Activated naive CD4-positive, alpha-beta T cell treated with anti-CD3 and anti-CD28 coated beads, Interleukin-2, amount 50 U/mL, for 72 hours (primary cell): ENCODE measurements around the gene MED13L. TPM values are rescaled to one million over a fixed set of nuclear protein-coding genes. Genes with fewer than 3 reads are reported as not detected.

ENCODE experiments used
- ATAC-seq, 2 donors: fragments of 150-1000 bp; cut with Tn5 transposase; 2 replicates each; pipeline ENCODE4 v1.10.0; 2021; ENCODE audit warnings: mild to moderate bottlenecking in 2 of 2, moderate library complexity in 2 of 2
- DNase-seq, 2 donors: peaks; one replicate each; pipeline ENCODE4 v3.0.0; 2021 to 2022; ENCODE audit warnings: low spot score in 2 of 2
- H3K27ac Mint-ChIP-seq, 2 donors: one replicate each; pipeline ENCODE4 v1.8.0; 2022; ENCODE audit warnings: mild to moderate bottlenecking in 2 of 2, mixed read lengths in 2 of 2
- H3K36me3 Mint-ChIP-seq, 2 donors: one replicate each; pipeline ENCODE4 v1.8.0; 2022; ENCODE audit warnings: mixed read lengths in 2 of 2
- H3K9me3 Mint-ChIP-seq, 2 donors: one replicate each; pipeline ENCODE4 v1.8.0; 2022; ENCODE audit warnings: mixed read lengths in 2 of 2
- total RNA-seq, 2 donors: library from RNA; stranded (reverse); gene quantifications; one replicate each; pipeline ENCODE4 v1.2.3, GENCODE V29; 2022

The MED13L gene
- total RNA-seq, 2 donors from 2014 or later, result 54.2 to 64.0 TPM

DNA sequence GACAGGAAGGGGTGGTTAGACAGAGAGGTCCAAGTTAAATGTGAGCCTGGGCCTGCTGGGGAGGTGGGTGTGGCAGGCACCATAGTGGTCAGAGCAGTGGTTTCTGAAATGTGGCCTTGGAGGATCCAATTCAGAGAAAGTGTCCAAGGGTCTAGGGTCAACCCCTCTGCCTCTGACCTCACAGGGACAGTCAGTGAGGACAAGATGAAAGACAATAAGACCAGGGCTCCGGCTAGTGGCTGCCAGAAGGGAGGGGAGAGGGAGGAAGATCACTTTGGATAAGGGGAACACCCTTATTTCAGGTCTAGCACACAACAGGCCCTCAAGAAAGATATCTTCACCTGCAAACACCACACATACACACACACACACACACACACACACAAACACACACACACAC lies 335.1 kb downstream of the MED13L start:
- no peak for ATAC-seq
- H3K9me3 Mint-ChIP-seq, result peaks cover 5 to 7% of the 10 kb centered on the region in 2 donors
- H3K27ac Mint-ChIP-seq, result no peak overlapping the region
- no peak for DNase-seq
- H3K36me3 Mint-ChIP-seq, result peaks cover 7 to 9% of the 10 kb centered on the region in 2 donors

DNA sequence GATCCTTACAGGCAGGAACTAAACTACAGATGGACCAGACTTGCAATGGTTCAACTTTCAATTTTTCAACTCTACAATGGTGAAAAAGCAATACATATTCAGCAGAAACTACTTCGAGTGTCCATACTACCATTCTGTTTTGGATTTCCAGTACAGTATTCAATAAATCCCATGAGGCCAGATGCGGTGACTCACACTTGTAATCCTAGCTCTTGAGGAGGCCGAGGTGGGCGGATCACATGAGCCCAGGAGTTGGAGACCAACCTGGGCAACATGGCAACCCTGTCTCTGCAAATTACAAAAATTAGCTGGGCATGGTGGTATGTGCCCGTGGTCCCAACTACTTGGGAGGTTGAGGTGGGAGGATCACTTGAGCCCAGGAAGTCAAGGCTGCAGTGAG lies 336.1 kb downstream of the MED13L start:
- DNase-seq (no peak), ATAC-seq (no peak)
- Mint-ChIP-seq H3K36me3 (peaks cover 7 to 9% of the 10 kb centered on the region in 2 donors), H3K9me3 (peaks cover 5 to 7% of the 10 kb centered on the region in 2 donors), H3K27ac (no peak overlapping the region)

DNA sequence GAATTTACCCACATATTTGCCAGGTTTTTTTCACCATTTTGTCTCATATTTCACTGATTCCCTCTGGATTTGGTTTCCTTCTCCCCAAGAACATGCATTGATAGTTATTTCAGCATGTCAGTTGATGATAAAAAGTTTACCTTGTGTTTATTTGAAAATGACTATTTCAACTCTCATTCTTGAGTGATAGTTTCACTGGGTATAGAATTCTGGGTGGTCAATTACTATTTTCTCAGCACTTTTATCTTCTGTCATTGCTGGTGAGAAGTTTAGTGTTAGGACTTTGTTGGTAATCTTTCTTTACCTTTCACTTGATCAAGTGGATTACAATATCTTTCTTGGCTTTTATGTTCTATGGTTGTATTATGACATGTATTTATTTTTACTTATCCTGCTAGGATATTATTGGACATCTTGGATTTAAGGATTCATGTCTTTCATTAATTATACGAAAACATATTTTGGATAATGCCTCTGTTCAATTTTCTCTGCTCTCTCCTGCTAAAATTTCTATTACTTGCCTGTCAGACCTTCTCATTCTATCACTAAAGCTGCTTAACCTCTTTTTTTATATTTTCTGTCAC lies 338.6 kb downstream of the MED13L start:
- H3K9me3 Mint-ChIP-seq, result peaks cover 5 to 7% of the 10 kb centered on the region in 2 donors
- peaks cover 7 to 9% of the 10 kb centered on the region in 2 donors for H3K36me3 Mint-ChIP-seq
- no peak for ATAC-seq

DNA sequence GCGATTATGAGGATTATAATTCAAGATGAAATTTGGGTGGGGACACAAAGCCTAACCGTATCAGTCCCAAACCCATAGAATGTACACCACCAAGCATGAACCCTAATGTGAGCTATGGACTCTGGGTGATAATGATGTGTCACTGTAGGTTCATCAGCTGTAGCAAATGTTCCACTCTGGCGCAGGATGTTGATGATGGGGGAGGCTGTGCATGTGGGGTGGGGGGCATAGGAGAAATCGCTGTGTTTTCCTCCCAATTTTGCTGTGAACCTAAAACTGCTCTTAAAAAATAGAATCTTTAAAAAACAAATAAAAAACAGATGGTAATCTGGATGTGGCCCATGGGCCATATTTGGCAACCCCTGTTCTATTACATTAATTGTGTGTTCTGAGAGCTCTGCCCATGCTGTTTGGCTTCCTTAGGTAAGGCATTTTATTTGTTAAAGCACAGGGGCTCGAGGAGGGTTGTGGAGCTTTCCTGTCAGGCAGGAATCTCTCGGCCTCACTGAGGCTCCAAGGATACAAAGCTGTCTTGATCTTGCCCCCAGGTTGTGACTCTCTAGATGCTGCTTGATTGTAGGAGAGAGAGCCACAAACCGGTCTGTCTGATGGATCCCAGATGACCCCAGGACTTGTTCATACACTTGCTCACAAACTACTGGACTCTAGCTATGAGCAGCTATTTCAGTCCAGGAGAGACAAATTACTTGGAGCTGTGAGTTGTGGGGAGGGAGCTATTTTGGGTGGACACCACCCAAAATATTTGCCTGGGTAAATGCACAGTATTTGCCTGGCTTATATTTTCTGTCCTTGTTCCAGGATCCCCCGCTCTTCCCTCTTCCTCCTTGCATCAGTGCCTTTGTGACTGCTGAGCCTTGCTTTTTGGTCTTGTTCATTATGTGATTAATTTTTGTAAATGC lies 340.2 kb downstream of the MED13L start:
- no peak overlapping the region for H3K27ac Mint-ChIP-seq
- peaks cover 7 to 9% of the 10 kb centered on the region in 2 donors for H3K36me3 Mint-ChIP-seq
- H3K9me3 Mint-ChIP-seq, result peaks cover 5 to 7% of the 10 kb centered on the region in 2 donors
- ATAC-seq (no peak), DNase-seq (no peak)

More for the DNA sequence above, 338.6 kb downstream of the MED13L start:
- no peak overlapping the region for H3K27ac Mint-ChIP-seq
- no peak for DNase-seq

DNA sequence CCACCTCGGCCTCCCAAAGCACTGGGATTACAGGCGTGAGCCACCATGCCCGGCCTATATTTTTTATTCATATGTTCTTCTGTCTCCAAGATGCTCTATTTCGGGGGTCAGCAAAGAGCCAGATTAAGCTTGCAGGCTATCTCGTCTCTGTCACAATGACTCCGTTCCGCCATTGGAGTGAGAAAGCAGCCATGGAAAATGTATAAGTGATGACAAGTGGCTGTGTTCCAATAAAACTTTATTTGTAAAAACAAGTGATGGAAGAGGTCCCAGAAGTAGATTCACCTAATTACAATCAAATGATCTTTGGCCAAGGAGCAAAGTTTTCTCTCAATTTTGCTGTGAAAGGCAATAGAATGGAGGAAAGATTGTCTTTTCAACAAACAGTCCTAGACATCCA lies 342.6 kb downstream of the MED13L start:
- H3K27ac Mint-ChIP-seq, result no peak overlapping the region
- no peak for ATAC-seq
- no peak for DNase-seq
- H3K36me3 Mint-ChIP-seq, result peaks cover 7 to 9% of the 10 kb centered on the region in 2 donors
- peaks cover 5 to 7% of the 10 kb centered on the region in 2 donors for H3K9me3 Mint-ChIP-seq

DNA sequence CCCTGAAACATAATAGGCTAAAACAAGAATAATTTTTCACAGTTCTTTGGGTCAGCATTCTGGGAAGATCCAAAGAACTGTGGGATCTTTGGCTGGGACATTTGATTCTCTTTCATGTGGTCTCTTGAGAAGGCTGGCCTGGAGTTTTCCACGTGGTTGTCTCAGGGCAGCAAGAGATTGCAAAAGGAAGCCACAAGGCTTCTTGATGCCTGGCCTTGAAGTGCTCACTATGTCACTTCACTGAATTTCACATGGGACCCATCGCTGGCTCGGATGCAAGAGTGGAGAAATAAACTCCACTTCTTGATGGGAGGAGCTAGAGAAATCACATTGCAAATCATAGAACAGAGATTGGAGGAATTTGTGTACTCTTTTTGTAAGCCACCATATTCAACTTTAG lies 343.4 kb downstream of the MED13L start:
- DNase-seq (no peak), ATAC-seq (no peak)
- H3K9me3 Mint-ChIP-seq, result peaks cover 2 to 4% of the 10 kb centered on the region in 2 donors
- H3K27ac Mint-ChIP-seq, result no peak overlapping the region
- peaks cover 5% of the 10 kb centered on the region in 2 donors for H3K36me3 Mint-ChIP-seq

DNA sequence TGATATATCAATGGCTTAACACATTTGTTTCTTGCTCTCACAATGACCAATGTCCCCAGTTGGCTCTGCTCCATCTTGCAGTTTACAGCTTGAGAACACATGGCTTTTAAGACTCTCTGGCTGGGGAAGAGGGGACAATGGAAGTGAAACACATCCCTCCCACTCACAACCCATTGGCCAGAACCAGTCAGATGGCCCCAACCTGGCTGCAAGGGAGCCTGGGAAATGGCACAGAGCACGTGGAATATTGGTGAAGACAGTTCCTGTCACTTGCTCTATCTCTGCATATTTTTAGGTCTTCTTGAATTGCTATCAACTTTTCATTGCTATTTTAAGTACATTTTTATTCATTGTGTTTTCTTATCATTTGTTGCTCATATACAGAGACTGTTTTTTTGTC lies 345.4 kb downstream of the MED13L start:
- Mint-ChIP-seq H3K36me3 (no peaks in the 10 kb centered on the region), H3K9me3 (no peaks in the 10 kb centered on the region), H3K27ac (no peak overlapping the region)
- ATAC-seq (no peak), DNase-seq (no peak)

DNA sequence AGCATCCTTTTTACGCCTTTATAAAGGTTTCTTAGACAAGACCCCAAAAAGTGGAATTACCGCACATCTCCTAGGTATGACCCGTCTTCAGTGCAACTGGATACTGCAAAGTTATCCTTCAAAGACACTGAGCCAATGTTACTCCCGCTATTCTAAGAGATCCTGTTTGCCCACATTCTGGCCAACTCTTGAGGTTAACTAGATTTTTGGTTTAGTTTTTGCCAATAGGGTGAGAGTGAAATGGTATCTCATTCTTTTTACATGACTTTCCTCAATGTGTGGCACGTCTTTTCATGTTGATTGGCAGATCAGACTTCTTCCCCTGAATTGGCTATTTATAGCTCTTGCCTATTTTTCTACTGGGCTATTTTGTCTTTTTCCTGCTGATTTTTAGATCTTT lies 347.2 kb downstream of the MED13L start:
- DNase-seq (no peak), ATAC-seq (no peak)
- H3K27ac Mint-ChIP-seq, result no peak overlapping the region

DNA sequence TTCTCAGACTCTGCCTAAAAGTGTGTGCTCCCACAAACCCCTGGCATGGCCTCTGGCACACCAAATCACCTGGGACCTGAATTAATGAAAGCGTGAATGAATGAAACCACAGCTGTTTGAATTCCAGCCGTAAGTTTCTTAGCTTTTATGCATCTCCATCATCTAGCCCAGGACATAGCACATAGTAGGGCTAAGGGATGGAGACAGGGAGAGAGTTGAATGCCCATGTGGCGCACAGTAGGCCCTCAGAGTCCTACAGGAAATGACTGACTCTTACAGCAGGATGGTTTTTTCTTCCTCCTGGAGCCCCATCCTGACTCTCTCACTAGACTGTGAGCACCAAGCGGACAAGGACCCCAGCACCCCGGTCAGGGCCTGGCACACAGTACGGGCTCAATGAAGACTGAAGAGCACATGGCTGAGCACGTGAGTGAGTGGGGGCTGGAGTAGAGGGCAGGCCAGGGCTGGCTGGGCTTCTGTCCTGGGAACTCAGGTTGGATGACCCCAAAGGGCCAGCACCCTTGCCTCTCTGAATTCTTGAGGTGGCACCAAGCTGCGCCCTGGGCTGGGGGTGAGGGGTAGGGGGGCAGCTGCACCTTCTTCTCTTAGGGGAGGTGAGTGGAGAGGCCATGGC lies 351.3 kb downstream of the MED13L start:
- Mint-ChIP-seq H3K36me3 (peaks cover 6 to 7% of the 10 kb centered on the region in 2 donors), H3K9me3 (peaks cover 0 to 3% of the 10 kb centered on the region in 2 donors), H3K27ac (no peak overlapping the region)
- DNase-seq (no peak), ATAC-seq (no peak)

More for the DNA sequence above, 347.2 kb downstream of the MED13L start:
- Mint-ChIP-seq H3K9me3 (no peaks in the 10 kb centered on the region), H3K36me3 (no peaks in the 10 kb centered on the region)

DNA sequence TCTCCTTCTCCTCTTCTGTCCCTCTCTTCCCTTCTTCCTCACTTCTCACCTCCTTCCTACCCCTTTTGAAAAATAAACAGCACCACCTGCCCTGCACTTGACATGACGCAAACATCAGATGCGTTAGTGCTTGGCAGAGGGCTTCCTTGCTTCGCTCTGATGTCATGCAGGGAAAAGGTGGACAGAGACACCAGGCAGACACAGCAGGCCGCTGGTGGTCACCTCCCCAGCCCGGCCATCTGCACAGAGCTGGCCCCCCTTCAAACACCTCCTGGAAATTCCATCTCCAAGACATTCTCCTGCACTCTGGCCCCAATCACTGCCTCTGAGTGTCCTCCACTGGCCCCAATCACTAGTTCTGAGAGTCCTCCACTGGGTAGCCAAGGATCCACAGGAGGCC lies 353.6 kb downstream of the MED13L start:
- H3K9me3 Mint-ChIP-seq, result peaks cover 0 to 3% of the 10 kb centered on the region in 2 donors
- DNase-seq, result no peak

DNA sequence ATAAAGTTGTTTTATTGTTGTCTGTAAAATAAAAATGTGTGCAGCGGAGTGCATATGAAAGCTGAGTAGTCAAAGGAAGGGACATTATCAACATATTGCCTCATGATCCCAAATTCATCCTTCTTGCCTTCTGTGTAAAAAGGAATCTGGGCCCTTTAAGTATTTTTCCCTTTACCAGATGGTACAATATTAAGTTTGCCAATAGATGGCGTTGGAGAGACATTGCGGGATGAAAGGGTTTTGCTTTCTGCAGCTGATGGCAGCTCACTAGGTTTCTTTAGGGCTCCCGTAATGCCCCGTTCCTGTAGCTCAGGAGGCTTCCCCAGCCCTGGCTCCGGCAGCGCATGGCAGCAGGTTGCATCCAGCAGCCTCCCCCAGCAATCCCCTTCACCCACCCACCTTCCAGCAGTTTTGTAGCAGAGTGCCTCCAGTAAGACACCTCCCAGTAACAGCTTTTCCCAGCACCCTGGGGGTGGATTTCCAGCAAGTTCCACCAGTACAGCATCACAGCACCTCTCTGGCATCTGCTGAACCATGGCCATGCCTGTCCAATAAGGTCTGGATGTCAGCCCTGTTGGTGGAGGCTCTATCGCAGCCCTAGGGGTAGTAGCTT lies 354.4 kb downstream of the MED13L start:
- Mint-ChIP-seq H3K9me3 (peaks cover 0 to 3% of the 10 kb centered on the region in 2 donors), H3K36me3 (peaks cover 6 to 7% of the 10 kb centered on the region in 2 donors), H3K27ac (no peak overlapping the region)
- ATAC-seq (no peak), DNase-seq (no peak)

More for the DNA sequence above, 353.6 kb downstream of the MED13L start:
- Mint-ChIP-seq H3K27ac (no peak overlapping the region), H3K36me3 (peaks cover 6 to 7% of the 10 kb centered on the region in 2 donors)
- no peak for ATAC-seq

DNA sequence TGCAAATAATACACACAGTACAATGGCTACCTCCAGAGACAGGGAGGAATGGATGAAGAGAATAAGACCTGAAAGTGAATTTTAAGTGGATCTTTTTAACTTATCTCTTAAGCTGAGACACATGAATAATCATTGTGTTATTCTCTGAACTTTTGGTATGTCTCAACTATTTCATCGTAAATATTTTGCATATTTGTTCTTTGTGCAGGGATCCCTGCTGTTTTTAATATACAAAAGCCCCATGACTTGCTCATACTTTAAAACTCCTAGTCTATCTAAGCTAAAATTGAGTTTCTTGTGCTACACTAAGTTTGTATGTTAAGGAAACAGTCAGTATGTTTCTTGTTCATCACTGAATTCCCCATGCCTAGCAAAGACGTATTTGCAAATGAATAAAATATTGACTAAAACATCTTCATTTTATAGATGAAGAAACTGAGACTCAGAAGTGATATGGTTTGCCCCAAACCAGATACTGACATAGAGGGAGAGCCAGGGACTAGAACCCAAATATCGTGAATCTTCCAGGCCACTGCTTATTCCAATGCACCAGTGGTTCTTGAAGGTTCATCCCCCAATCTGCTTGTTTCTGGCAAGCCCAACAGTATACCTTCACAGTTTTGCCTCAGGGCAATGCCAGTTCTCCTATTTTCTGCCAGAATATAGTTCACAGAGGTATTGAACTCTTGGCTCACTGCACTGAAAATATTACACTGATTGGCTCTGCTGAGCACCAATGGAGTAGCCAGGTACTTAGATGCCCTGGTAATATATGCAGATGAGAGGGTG lies 356.9 kb downstream of the MED13L start:
- H3K27ac Mint-ChIP-seq, result no peak overlapping the region
- H3K9me3 Mint-ChIP-seq, result peaks cover 0 to 3% of the 10 kb centered on the region in 2 donors
- H3K36me3 Mint-ChIP-seq, result peaks cover 6 to 7% of the 10 kb centered on the region in 2 donors
- no peak for DNase-seq
- no peak for ATAC-seq

DNA sequence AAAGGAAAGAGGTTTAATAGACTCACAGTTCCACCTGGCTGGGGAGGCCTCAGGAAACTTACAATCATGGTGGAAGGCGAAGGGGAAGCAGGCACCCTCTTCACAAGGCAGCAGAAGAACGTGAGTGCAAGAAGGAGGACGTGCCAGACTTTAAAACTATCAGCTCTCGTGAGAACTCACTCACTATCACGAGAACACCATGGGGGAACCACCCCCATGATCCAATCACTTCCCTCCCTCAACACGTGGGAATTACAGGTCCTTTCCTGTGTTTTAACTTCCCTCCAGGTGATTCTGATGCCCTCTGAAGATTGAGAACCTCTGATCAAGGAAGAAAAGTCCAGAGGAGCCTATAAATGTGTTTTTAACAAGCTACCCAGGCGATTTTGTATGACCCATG lies 358.7 kb downstream of the MED13L start:
- DNase-seq (no peak), ATAC-seq (no peak)
- Mint-ChIP-seq H3K27ac (no peak overlapping the region), H3K9me3 (peaks cover 0 to 3% of the 10 kb centered on the region in 2 donors), H3K36me3 (peaks cover 6 to 7% of the 10 kb centered on the region in 2 donors)

DNA sequence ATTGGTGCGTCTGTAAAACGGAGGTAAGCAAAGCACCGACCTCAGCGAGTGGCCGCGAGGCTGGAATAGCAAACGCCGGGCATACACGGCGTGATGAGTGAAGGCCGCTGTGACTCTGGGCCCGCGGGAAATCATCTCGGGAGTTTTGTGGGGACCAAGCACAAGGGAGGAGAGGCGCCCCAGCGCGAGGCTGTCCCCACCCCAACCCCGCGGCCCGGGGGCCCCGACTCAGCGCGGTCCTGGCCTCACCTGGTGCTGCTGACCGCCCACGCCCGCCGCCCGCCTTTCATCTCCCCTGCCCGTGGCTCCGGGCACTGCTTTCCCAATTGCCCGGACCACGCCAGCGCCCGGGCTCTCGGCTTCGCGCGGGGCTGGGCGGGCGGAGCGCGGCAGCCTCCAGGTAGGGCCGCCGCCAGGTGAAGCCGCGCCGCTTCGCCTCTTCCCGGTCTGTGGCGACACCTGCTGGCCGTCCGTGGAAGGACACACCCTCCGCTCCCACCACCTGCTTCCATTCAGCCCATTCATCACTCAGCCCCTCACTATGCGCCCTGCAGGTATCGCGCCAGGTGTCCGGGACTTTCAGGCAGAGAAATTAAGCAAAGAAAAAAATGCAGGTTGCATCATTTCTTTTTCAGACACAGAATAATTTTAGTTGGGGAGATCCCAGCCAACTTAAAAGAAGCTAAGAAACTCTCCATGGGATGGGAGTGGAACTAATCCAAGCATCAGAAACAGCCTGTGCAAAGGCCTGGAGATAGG lies 360.4 kb downstream of the MED13L start:
- peak; percentile 59 to 80 for DNase-seq
- ATAC-seq, result peak; percentile 55 to 84
- Mint-ChIP-seq H3K27ac (no peak overlapping the region), H3K36me3 (no peaks in the 10 kb centered on the region), H3K9me3 (peaks cover 0 to 1% of the 10 kb centered on the region in 2 donors)

DNA sequence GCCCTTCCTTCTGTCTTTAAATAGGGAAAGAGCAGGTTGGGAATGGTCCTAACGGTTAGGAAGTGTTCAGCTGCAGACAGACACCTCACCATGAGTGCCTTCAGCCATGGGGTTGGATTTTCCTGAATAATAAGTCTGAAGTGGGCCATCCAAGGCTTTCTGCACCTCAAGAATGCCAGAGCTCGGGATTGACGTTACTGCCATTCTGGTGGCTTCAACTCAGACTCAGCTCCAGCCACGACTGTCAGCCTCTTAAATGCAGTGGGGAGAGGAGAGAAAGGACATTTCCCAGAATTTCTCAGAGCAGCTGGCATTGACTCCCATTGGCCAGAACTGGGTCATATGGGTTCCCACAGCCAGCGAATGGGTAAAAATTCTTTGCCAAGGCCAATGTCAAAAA lies 363.4 kb downstream of the MED13L start:
- ATAC-seq (no peak), DNase-seq (no peak)
- Mint-ChIP-seq H3K27ac (no peak overlapping the region), H3K36me3 (no peaks in the 10 kb centered on the region), H3K9me3 (no peaks in the 10 kb centered on the region)
